Measurements from ENCODE around the gene SPAG16. TPM values are rescaled to one million over a fixed set of nuclear protein-coding genes. Genes with fewer than 3 reads are reported as not detected.

Gene SPAG16
- total RNA-seq, 4 donors from 2014 or later, result 5.0 to 73.8 (median 21.6) TPM

- DNase-seq, result no peak
- TF ChIP-seq CTCF (IDR thresholded peaks at IDR 0.05) (no peak), POLR2A (IDR thresholded peaks at IDR 0.05) (no peak)
- Histone ChIP-seq H3K27ac (no peak overlapping the region), H3K9me3 (no peaks in the 10 kb centered on the region), H3K27me3 (no peaks in the 10 kb centered on the region), H3K4me3 (no peak overlapping the region), H3K4me1 (no peaks in the 10 kb centered on the region), H3K36me3 (no peaks in the 10 kb centered on the region)
- intact Hi-C loops (cut with DNase I; ENCODE audit: low total_unique reads), result no loop called here
These were observed 720.2 kb downstream of the SPAG16 start for GRCh38 chr2:214004463-214004862.

GRCh38 chr2:214005337-214005736 lies 721.1 kb downstream of the SPAG16 start:
- Histone ChIP-seq H3K4me1 (no peaks in the 10 kb centered on the region), H3K4me3 (no peak overlapping the region), H3K27me3 (no peaks in the 10 kb centered on the region), H3K36me3 (no peaks in the 10 kb centered on the region), H3K9me3 (no peaks in the 10 kb centered on the region), H3K27ac (no peak overlapping the region)
- no peak for DNase-seq
- TF ChIP-seq POLR2A (IDR thresholded peaks at IDR 0.05) (no peak), CTCF (IDR thresholded peaks at IDR 0.05) (no peak)
- intact Hi-C loops (cut with DNase I; ENCODE audit: low total_unique reads), result no loop called here

- no peak for TF ChIP-seq CTCF (IDR thresholded peaks at IDR 0.05)
- TF ChIP-seq POLR2A (IDR thresholded peaks at IDR 0.05), result no peak
- intact Hi-C loops (cut with DNase I; ENCODE audit: low total_unique reads), result no loop called here
- no peaks in the 10 kb centered on the region for H3K27me3 ChIP-seq
These were observed 722.3 kb downstream of the SPAG16 start for GRCh38 chr2:214006601-214007000.

GRCh38 chr2:214011676-214012075 lies 727.4 kb downstream of the SPAG16 start:
- Histone ChIP-seq H3K9me3 (no peaks in the 10 kb centered on the region), H3K36me3 (no peaks in the 10 kb centered on the region), H3K27ac (no peak overlapping the region), H3K4me3 (no peak overlapping the region), H3K4me1 (no peaks in the 10 kb centered on the region), H3K27me3 (no peaks in the 10 kb centered on the region)
- intact Hi-C loops (cut with DNase I; ENCODE audit: low total_unique reads), result no loop called here
- no peak for DNase-seq
- TF ChIP-seq POLR2A (IDR thresholded peaks at IDR 0.05) (no peak), CTCF (IDR thresholded peaks at IDR 0.05) (no peak)

More at GRCh38 chr2:214006601-214007000, 722.3 kb downstream of the SPAG16 start:
- H3K27ac ChIP-seq, result no peak overlapping the region
- H3K9me3 ChIP-seq, result no peaks in the 10 kb centered on the region
- no peaks in the 10 kb centered on the region for H3K36me3 ChIP-seq
- H3K4me1 ChIP-seq, result no peaks in the 10 kb centered on the region
- no peak overlapping the region for H3K4me3 ChIP-seq
- no peak for DNase-seq

- intact Hi-C loops (cut with DNase I; ENCODE audit: low total_unique reads), result no loop called here
- no peaks in the 10 kb centered on the region for H3K9me3 ChIP-seq
These were observed 730.4 kb downstream of the SPAG16 start for GRCh38 chr2:214014551-214015220.

More at GRCh38 chr2:214014551-214015220, 730.4 kb downstream of the SPAG16 start:
- no peaks in the 10 kb centered on the region for H3K4me1 ChIP-seq
- no peak overlapping the region for H3K27ac ChIP-seq
- TF ChIP-seq POLR2A (IDR thresholded peaks at IDR 0.05) (no peak), CTCF (IDR thresholded peaks at IDR 0.05) (no peak)
- no peak for DNase-seq
- no peaks in the 10 kb centered on the region for H3K27me3 ChIP-seq
- H3K36me3 ChIP-seq, result no peaks in the 10 kb centered on the region
- no peak overlapping the region for H3K4me3 ChIP-seq
